Breast epithelium (tissue), 4 donors: ENCODE data around the gene ZMIZ1. TPM values are rescaled to one million over a fixed set of nuclear protein-coding genes. Genes with fewer than 3 reads are reported as not detected.

Experiments
- DNase-seq, 2 donors: peaks; one replicate each; pipeline ENCODE4 v3.0.0-alpha.2; 2019; ENCODE audit warnings: low spot score in 2 of 2
- H3K27ac ChIP-seq, 2 donors: fragments of 200-600 bp; sonication (generic) in 1 of 2; one replicate each; pipeline ENCODE4 v1.5.1; 2016 to 2019; ENCODE audit warnings: mild to moderate bottlenecking in 1 of 2
- H3K27me3 ChIP-seq, 2 donors: fragments of 200-600 bp; sonication (generic) in 1 of 2; one replicate each; pipeline versions ENCODE4 v1.5.1 to v1.6.0; 2017 to 2019; ENCODE audit warnings: control low read depth in 1 of 2, mild to moderate bottlenecking in 1 of 2
- H3K36me3 ChIP-seq: fragments of 200-600 bp; one replicate; pipeline ENCODE4 v1.5.1; 2019
- H3K4me1 ChIP-seq, 2 donors: fragments of 200-600 bp; sonication (generic); one replicate each; pipeline ENCODE4 v1.5.1; 2016 to 2019; ENCODE audit warnings: control low read depth in 1 of 2
- H3K4me3 ChIP-seq, 3 donors: fragments of 200-600 bp; sonication (generic); 1 replicate in 2 of 3; 2 replicates in 1 of 3; pipeline ENCODE4 v1.5.1; 2016 to 2019; ENCODE audit warnings: mild to moderate bottlenecking in 3 of 3, moderate library complexity in 2 of 3
- H3K9me3 ChIP-seq, 2 donors: fragments of 200-600 bp; sonication (generic) in 1 of 2; one replicate each; pipeline ENCODE4 v1.5.1; 2016 to 2019; ENCODE audit warnings: control low read depth in 1 of 2
- POLR2A ChIP-seq: fragments of 450-650 bp; IDR thresholded peaks from one replicate; pipeline ENCODE4 v1.6.1; 2016; ENCODE audit warnings: antibody characterized with exemption, mild to moderate bottlenecking, moderate library complexity
- POLR2AphosphoS5 ChIP-seq, 3 donors: sonication (generic); formaldehyde crosslinking; IDR thresholded peaks; one replicate each; pipeline ENCODE4 v1.6.1; 2017; ENCODE audit warnings: antibody characterized with exemption in 3 of 3
- intact Hi-C: fragments of 100-400 bp; cut with DNase I; formaldehyde crosslinking; loops from one replicate; pipeline ENCODE4 v1.15.1; 2023; ENCODE audit warnings: low total_unique reads
- total RNA-seq, 3 donors: library from RNA; depleted of rRNA; stranded (reverse); fragments of >200 nt; gene quantifications; one replicate each; pipeline ENCODE4 v1.1.0, GENCODE V29; 2016
- TF ChIP-seq, protein P1 (sequence below), 3 donors: fragments of 450-650 bp; IDR thresholded peaks; one replicate each; pipeline ENCODE4 v1.5.1; 2016 to 2017; ENCODE audit warnings: antibody characterized with exemption in 3 of 3, mild to moderate bottlenecking in 3 of 3, moderate library complexity in 3 of 3

ZMIZ1 gene
- total RNA-seq, 3 donors from 2014 or later = 34.4 to 63.7 (median 39.8) TPM

- H3K4me3 ChIP-seq = no peak overlapping the region
- no peak overlapping the region for H3K27ac ChIP-seq
- peaks cover 11% of the 10 kb centered on the region for H3K36me3 ChIP-seq
Measured at GRCh38 chr10:79310911-79311573, 242.3 kb downstream of the ZMIZ1 start.

GRCh38 chr10:79311581-79312407 lies 243.0 kb downstream of the ZMIZ1 start:
- H3K4me1 ChIP-seq = no peaks in the 10 kb centered on the region
- no peak overlapping the region for H3K27ac ChIP-seq
- peaks cover 8% of the 10 kb centered on the region for H3K36me3 ChIP-seq
- TF ChIP-seq POLR2A (no peak), POLR2AphosphoS5 (IDR thresholded peaks at IDR 0.05) (no peak)
- TF ChIP-seq, protein P1, sequence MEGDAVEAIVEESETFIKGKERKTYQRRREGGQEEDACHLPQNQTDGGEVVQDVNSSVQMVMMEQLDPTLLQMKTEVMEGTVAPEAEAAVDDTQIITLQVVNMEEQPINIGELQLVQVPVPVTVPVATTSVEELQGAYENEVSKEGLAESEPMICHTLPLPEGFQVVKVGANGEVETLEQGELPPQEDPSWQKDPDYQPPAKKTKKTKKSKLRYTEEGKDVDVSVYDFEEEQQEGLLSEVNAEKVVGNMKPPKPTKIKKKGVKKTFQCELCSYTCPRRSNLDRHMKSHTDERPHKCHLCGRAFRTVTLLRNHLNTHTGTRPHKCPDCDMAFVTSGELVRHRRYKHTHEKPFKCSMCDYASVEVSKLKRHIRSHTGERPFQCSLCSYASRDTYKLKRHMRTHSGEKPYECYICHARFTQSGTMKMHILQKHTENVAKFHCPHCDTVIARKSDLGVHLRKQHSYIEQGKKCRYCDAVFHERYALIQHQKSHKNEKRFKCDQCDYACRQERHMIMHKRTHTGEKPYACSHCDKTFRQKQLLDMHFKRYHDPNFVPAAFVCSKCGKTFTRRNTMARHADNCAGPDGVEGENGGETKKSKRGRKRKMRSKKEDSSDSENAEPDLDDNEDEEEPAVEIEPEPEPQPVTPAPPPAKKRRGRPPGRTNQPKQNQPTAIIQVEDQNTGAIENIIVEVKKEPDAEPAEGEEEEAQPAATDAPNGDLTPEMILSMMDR (IDR thresholded peaks at IDR 0.05) = no peak
- DNase-seq = no peak
- no peaks in the 10 kb centered on the region for H3K27me3 ChIP-seq
- no peaks in the 10 kb centered on the region for H3K9me3 ChIP-seq
- intact Hi-C loops = no loop called here
- H3K4me3 ChIP-seq = no peak overlapping the region

More at GRCh38 chr10:79310911-79311573, 242.3 kb downstream of the ZMIZ1 start:
- no peaks in the 10 kb centered on the region for H3K4me1 ChIP-seq
- no peak for DNase-seq
- H3K9me3 ChIP-seq = no peaks in the 10 kb centered on the region
- TF ChIP-seq POLR2AphosphoS5 (IDR thresholded peaks at IDR 0.05) = no peak
- no peak for TF ChIP-seq POLR2A
- TF ChIP-seq, protein P1 (IDR thresholded peaks at IDR 0.05) = no peak
- no peaks in the 10 kb centered on the region for H3K27me3 ChIP-seq
- intact Hi-C loops = no loop called here

GRCh38 chr10:79312601-79313187 lies 243.9 kb downstream of the ZMIZ1 start:
- H3K4me3 ChIP-seq = no peak overlapping the region
- intact Hi-C loops = no loop called here
- no peak for TF ChIP-seq POLR2AphosphoS5 (IDR thresholded peaks at IDR 0.05)
- TF ChIP-seq, protein P1 (IDR thresholded peaks at IDR 0.05) = no peak
- TF ChIP-seq POLR2A = no peak
- H3K27me3 ChIP-seq = no peaks in the 10 kb centered on the region
- no peak for DNase-seq
- H3K4me1 ChIP-seq = no peaks in the 10 kb centered on the region
- H3K9me3 ChIP-seq = no peaks in the 10 kb centered on the region
- no peak overlapping the region for H3K27ac ChIP-seq
- peaks cover 4% of the 10 kb centered on the region for H3K36me3 ChIP-seq

GRCh38 chr10:79313320-79313719 lies 244.6 kb downstream of the ZMIZ1 start:
- TF ChIP-seq POLR2A (no peak), POLR2AphosphoS5 (IDR thresholded peaks at IDR 0.05) (no peak)
- TF ChIP-seq, protein P1 (IDR thresholded peaks at IDR 0.05) = no peak
- Histone ChIP-seq H3K27ac (no peak overlapping the region), H3K36me3 (peaks cover 4% of the 10 kb centered on the region), H3K4me1 (no peaks in the 10 kb centered on the region), H3K27me3 (no peaks in the 10 kb centered on the region), H3K9me3 (no peaks in the 10 kb centered on the region), H3K4me3 (no peak overlapping the region)
- intact Hi-C loops = no loop called here
- no peak for DNase-seq
